ENCODE results near the gene TNFRSF6B.

TNFRSF6B gene

GRCh38 chr20:63698739-63699465 lies 2.5 kb downstream of the TNFRSF6B start:
- DNase-seq = no peak

- DNase-seq = no peak
Observed at GRCh38 chr20:63699466-63700198, 3.2 kb downstream of the TNFRSF6B start.

- peak in 1 of 2 experiments; percentile 22 for DNase-seq
Observed at GRCh38 chr20:63700199-63701050, 4.0 kb downstream of the TNFRSF6B start.

GRCh38 chr20:63701051-63701328 lies 4.5 kb downstream of the TNFRSF6B start:
- DNase-seq = no peak

GRCh38 chr20:63701329-63702035 lies 5.0 kb downstream of the TNFRSF6B start:
- no peak for DNase-seq

GRCh38 chr20:63702036-63702665 lies 5.7 kb downstream of the TNFRSF6B start:
- no peak for DNase-seq

GRCh38 chr20:63702751-63703470 lies 6.5 kb downstream of the TNFRSF6B start:
- no peak for DNase-seq

- no peak for DNase-seq
Observed at GRCh38 chr20:63703471-63703975, 7.1 kb downstream of the TNFRSF6B start.

- no peak for DNase-seq
Observed at GRCh38 chr20:63703976-63704748, 7.7 kb downstream of the TNFRSF6B start.

- no peak for DNase-seq
Observed at GRCh38 chr20:63704749-63705117, 8.3 kb downstream of the TNFRSF6B start.

- no peak for DNase-seq
Observed at GRCh38 chr20:63705232-63706026, 9.0 kb downstream of the TNFRSF6B start.

- no peak for DNase-seq
Observed at GRCh38 chr20:63706027-63706695, 9.7 kb downstream of the TNFRSF6B start.

- DNase-seq = peak in 1 of 2 experiments; percentile 40
Observed at GRCh38 chr20:63706852-63707557, 10.6 kb downstream of the TNFRSF6B start.

- DNase-seq = peak; percentile 79 to 93
Observed at GRCh38 chr20:63707558-63708300, 11.3 kb downstream of the TNFRSF6B start, which contains the start of the genes ARFRP1 and ZGPAT. Gene ARFRP1, minus strand, starts transcription at chr20:63707976. Its CDS starts 885 bp downstream, at chr20:63707091. Gene ZGPAT, plus strand, starts transcription at chr20:63708039. Its CDS starts 542 bp downstream, at chr20:63708581.

GRCh38 chr20:63708301-63709148 lies 12.1 kb downstream of the TNFRSF6B start:
- DNase-seq = no peak

- DNase-seq = no peak
Observed at GRCh38 chr20:63709149-63709527, 12.7 kb downstream of the TNFRSF6B start.

Measured in NCI-H1930 (cell line).